HG03442 (cell line): ENCODE data around the gene BCL11B.

ENCODE experiments used
- ATAC-seq: cut with Tn5 transposase; IDR thresholded peaks from one replicate; pipeline ENCODE4 v1.9.1; 2021; ENCODE audit warnings: mild to moderate bottlenecking, moderate library complexity; ENCODE audit not compliant: unreplicated experiment

BCL11B gene

DNA sequence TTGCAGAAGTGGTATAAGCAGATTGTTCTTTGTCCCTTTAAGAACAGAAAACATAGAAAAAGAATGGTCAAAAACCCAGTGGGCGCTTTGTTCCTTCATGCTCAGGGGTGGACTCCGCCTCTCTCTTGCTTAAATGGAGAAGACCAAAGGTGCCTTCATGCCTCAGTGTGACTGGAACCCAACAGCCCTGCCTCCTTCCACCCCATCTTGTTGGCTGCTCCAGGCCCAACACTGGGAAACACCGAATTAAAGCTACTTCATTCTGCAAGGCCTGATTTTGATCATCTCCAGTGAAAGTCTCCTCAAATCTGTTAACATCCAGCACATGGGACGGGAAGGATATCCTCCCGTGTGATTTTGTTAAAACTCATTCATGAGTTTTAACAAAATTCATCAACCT lies 103.7 kb downstream of the BCL11B start:
- ATAC-seq = no peak

DNA sequence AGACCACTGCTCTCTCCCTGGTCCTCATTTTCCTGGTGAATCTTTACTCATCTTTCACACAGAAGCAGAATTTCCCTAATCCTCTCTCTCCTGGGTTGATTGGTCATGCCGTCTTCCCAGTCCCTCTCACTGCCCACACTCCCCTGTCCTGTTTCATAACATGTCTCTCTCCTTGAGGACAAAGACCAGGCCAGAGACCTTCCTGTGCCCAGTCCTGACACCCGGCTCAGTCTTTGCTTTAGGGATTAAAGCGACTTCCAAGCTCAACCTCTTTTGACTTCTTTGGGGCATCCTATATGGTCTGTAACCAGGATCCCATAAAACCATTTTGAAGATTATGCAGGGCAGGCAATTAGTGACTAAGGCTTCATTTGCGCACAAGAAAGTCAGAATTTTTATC lies 105.5 kb downstream of the BCL11B start:
- no peak for ATAC-seq

DNA sequence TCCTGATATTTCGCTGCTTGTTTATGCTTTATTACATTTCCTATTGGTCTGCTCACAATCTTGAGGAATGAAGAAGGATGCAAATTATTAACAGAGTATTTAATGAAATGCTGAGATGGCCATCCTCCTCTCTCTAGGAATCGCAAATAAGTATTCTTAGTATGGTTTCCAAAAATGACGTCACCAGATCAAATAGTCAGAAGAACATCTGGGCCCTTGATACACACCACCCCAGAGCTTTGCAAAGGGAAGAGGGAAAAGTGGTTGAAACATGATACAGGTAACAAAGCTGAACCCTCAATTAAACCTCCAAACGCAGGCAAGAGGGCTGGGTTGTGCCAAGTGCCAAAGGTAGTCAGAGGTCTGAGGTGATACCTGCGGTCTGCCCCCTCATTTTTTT lies 107.3 kb downstream of the BCL11B start:
- ATAC-seq = no peak

DNA sequence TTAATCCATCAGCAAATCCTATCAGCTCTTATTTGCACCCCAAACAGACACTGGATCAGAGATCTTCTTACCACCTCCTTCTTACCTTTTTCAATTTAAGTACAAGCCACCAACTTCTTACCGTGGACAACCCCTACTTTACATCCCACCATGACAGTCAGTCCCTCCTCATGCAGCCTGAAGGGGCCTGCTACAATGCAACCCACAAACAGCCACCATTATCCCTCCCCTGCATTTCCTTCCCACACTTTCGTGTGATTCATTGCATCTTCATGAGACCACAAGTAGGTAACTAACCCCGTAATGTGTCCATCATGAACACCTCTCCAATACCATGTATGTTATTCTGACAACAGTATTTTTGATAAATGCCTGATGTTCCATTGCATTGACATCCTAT lies 108.6 kb downstream of the BCL11B start:
- no peak for ATAC-seq

DNA sequence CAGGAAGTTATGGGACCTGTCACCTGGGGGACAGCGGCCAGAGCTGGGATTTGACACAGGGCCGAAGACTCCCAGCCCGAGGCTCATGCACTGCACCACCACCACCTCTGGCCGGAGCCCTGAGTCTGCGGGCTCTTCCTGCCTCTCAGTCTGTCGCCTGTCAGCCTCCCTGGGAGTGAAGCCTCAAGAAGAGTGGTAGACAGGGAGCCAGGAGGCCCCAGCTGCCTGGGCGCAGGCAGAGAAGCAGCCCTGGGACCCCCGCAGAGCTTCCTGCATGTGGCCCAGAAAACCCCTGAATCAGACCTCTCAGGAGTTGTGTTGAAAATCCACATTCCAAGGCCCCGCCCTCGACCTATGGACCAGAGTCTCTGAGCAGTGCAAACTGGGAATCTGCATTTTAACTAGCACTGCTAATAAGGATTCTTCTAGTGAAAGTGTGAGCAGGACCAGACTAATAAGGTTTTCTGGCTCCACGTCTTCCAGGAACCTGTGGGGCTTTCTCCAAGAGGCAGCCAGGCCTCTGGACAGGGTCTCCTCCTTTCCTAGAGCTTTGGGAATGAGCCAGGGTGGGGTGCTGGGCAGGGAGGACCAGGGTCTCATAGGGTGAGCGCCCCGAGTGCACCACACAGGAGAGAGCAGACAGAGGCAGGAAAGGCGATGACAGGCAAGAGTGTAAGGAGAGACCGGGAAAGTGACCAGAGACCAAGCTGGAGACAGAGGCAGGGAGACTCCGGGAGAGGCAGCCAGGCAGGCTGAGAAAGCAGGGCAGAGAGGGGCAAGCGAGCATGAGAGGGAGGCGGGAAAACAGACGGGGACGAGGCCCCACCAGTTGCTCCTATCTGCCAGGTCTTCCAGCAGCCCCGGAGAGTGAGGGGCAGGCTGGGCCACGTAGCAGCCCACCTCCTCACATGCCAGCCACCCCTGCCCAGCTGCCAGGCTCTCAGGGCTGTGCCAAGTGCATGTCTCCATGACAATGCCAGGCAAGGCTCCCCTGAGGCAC lies 112.4 kb downstream of the BCL11B start:
- no peak for ATAC-seq

DNA sequence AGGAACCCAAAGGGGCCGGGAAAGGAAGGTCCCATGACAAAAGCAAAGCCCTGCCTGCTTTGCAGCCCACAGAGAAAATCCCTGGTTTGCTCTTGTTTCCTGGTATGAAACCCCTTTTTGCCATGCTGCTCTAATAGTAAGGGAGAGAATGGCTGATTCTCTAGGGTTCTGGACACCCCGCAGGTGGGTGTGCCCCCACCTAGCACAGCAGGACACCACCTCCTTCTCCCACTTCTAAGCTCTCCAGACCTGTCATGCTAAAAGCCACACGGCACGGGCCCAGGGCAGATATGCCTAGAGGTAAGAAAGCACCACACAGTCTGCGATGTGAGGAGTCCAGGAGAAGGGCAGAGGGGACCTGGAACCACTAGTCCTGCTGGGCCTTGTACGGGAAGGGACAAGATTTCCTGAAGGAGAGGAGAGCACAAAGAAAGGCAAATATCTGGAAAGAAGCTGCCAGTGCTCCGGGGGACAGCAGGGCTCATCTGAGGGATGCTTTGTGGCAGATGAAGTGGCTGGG lies 113.3 kb downstream of the BCL11B start:
- ATAC-seq = no peak

DNA sequence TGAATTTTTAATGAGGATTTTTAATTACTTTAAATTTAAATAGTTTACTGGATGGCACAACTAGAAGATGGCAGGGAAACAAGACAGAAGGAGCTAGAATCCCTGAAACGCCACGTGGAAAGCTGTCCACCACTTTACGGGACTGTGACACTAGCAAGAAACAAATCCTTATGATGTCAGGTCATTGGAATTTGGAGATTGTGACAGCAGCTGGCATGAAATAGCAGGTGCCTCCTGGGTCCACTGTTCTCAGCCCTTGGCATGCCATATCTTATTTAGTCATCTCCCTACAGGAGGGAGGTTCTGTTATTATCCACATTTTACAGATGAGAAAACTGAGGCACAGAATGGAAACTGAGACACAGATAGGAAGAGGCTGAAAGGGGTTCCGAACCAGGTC lies 113.8 kb downstream of the BCL11B start:
- no peak for ATAC-seq

DNA sequence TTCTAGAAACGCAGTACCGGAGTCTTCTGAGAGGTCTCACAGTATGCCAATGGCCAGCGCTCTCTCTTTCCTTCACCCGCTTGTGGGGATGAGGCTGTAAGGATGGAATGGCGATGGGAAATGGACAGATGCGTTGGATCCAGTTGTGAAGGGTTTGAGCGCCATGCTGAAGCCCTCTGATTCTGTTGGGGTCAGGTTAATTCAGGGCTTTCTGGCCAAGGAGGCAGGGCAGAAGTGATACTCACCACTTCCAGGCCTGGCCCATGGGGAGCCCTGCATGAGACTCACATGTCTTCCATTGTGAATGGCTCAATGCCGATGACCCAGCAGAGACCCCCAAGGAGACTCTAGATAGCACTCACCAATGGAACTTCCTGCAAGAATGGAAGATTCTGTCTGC lies 114.3 kb downstream of the BCL11B start:
- no peak for ATAC-seq

DNA sequence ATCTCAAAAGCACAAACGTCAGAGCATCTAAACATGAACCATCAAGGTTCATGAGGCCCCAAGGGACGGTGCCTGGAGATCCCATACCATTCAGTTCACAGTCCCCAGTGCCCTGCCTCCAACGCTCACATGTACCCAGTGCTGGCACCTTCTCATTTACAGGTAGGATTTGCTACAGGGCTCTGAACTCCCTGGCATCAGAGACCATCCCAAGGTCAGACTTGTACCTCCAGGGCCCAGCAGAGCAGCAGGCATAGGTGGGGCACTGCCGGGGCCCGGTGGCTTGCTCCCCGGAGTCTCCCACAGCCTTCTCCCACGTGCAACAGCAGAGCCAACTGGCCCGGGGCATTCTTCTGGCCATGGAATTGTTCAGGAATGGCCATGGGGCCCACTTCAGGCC lies 114.8 kb downstream of the BCL11B start:
- ATAC-seq = no peak

DNA sequence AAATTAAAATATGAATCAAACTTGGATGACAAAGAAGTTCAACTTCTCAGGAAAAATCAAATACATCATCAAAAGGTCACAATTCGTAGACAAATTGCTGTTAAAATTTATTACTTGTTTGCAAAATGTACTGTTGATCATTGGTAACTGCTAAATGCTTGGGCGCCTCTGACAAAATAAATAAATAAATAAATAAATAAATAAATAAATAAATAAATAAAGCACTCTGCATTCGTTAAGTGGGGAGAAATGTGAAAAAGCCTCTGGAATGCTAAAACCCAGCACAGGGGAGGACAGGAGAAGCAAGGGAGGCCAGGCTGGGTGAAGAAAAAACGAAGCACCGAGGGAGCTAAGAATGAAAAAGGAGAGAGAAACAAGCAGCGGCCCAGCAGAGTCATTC lies 115.2 kb downstream of the BCL11B start:
- no peak for ATAC-seq

DNA sequence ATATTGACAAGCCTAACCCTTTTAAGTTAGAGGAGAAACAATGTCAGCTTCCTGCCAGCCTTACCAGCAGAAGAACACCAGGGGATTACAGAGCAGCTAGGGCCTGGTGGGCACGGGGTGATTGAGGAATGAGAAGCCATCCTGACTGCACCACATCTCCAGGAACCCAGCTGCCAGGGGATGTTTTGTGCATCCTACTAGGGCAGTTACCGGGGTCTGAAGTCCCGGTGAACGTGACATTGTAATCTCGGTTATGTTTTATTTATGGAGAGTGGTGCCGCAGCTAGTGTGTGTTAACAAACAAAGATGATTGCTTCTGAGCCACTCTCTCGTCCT lies 115.9 kb downstream of the BCL11B start:
- no peak for ATAC-seq

DNA sequence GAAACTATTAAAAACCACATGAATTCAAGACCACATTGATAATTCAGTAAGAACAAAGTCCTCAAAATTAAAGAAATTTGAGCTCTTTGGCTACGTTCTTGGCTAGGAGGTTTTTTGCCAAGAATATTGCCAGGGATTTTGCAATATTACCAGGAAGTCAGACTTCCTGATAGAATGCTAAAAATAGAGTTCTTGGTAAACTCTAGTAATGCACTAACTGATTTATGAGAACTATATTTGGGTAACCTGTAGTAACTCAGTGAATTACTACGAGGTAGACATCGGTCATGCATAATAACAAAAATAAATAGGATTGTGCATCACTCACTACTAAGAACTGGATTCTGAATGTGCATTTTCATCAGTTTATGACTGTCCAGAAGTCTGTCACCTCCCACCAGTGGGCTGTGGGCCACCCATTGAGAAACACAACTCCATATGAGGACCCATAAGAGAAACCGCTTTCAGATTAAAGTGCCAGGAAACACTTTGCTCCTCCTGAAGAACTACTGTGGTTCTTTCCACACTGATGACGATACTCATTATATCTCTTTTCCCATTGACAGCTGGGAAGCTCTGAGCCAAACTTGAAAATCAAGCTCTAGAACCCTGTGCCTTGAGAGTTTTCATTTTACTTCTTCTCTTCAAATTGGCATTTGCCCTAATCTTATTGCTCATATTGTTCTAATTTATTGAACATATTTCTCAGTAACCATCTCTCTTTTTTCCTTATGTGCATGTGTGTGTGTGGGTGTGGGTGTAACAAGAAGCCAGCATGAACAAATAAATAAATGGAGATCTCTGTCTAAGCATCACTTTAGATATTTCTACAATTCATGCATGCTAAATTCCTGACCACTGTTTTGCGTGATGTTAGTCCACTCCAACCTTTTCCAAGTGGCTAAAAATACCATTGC lies 116.6 kb downstream of the BCL11B start:
- ATAC-seq = no peak

DNA sequence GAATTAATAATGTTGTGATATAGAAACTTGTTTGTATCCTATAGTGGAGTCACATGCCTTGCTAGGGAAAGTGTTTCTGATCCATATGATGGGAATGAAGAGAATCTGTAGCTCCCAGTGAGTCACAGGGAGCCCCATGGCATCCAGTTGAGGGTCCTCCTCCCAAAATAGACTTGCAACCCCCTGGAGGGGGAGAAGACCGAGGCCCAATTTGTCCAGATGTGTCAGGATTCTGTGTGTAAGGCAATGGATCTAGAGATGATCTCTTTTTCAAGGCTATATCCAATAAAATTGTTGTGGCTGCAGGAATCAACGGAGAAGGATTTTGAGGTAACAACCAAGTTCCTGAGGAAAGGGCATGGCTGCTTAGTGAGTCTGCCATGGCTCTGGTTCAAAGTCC lies 121.8 kb downstream of the BCL11B start:
- ATAC-seq = no peak

DNA sequence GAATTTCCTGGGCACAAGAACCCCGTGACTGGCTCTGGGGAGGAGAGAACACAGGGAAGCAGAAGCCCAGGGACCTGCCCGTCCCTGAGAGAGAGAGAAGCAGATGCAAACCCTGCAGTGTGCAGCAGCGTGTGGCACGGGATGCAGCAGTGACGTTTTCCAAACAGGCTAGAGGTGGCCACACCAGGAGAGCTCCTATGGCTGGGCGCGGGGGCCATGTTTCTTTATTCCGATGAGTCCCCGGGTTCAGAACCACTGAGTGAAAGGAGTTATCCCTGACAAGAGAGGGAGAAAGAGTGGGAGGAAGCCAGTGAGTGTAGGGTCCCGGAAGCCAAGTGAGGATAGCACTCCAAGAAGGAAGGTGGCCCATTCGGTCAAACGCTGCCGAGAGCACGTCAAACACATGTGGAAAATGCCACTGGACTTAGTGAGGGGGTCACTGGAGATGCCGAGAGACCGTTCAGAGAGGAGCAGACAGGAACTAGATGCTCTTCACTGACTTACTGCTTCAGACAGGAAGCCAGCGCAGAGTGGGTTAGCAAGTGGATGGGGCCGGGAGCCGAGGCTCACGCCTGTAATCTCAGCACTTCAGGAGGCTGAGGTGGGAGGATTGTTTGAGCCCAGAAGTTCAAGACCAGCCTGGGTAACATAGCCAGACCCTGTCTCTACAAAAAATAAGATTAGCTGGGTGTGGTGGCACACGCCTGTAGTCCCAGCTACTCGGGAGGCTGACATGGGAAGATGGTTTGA lies 123.0 kb downstream of the BCL11B start:
- ATAC-seq = no peak

DNA sequence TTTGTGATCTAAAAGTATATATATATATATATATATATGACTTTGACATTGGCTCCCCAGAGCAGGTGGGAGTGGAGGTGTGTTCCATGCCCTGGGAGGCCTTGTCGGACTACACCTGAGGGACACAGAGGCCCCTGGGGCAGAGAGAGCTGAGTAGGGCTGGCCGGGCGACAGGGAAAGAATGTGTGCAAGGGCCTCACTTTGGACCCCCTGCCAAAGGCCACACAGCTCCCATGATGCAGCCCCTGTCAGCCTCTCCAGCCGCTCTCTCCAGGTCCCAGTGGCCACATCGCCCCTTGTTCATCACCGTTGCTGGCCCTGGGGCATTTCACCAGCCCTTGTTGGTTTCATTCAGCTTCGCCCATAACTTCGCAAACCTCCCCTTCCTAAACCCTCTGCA lies 123.9 kb downstream of the BCL11B start:
- no peak for ATAC-seq

DNA sequence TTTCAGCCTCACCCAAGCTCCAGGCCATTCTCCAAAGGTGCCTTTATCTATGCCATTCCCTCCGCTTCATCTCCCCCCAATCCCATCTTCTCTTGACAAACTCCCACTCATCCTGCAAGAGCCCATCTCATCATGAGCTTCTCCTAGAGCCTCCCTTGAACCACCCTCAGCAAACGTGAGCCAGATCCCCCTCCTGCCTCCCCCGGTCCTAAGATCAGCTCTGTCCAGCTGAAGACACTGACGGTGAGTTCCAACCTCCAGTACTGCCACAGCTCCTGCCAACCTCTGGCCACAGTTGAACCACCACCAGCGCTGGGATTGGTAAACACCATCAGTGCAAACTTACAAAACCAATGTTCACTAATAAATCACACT lies 124.6 kb downstream of the BCL11B start:
- ATAC-seq = no peak

DNA sequence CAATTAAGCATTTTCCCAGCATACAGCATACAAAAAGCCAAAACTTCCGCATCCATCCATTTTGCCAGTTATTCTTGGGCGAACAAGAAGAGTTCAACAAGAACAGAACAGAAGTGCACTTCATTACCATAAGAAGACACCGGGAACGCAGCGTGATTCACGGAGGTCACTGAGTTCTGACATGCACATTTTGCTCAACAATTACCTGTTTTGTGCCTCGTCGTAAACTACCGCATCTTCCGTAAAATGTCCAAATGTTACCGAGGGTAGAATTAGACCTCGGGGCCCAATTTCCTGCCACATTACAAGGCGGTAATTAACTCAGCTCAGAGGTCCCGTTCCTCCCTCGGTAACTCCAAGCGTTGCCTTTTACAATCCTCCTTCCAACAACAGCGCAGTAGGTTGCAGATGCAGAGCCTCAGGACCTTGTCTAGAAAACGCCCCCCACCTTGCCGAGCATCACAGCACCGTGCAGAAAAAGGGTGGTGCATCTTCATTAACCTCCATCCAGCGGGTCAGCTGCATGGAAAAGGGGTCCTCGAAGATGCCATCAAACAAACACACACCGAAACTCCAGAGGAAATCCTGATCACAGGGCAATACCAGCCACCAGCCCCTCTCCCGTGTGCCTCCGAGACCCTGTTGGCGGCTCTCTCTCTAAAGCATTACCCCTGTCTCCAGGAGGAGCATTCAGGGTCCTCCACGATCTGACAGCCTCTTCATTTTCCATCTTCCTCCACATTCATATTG lies 125.2 kb downstream of the BCL11B start:
- ATAC-seq = no peak

DNA sequence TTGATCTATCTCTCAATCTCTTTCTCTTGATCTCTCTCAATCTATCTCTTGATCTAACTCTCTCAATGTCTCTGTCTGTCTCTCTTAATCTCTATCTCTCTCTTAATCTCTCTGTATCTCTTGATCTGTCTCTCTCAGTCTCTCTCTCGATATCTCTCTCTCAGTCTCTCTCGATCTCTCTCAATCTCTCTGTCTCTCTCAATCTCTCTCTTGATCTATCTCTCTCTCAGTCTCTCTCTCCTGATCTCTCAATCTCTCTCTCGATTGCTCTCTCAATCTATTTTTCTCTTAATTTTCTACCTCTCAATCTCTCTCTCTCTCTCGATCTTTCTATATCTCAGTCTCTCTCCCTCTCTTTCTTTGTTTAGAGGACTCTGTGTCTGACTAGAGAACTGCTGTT lies 126.7 kb downstream of the BCL11B start:
- ATAC-seq = no peak

DNA sequence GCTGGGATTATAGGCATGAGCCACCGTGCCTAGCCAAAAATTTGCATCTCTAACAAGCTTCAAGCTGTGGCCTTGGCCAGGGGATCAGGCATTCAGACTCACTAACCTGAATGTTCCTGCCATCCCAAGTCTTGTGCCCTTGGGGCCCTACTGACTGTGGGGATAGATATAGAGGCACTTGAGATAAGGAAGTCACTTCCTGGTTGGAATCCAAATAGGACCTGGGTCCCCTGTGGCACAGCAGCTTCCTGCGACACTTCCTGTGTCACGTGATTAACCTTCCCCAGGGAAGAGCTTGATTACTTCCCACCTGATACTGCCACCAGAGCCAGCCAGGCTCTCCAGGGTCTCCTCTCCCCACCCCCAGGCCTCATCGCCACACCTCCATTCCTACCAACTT lies 128.2 kb downstream of the BCL11B start:
- ATAC-seq = no peak

DNA sequence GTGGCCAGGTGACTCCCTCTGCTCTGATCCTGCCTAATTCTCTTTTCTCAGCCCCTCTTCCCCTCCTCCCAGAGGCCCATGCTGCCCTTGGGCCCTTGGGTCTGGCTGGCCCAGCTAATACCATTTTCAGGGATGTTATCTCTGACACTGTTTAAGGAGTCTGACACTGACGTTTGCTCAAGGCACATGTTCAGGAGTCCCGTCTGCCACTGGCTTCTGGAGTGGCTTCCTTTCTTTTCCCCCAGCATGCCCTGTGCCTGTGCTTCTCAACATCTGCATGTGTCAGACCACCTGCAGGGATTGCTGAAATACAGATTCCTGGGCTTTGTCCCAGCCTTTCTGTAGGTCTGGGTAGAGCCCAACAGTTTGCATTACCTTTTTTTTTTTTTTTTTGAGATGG lies 128.9 kb downstream of the BCL11B start:
- no peak for ATAC-seq
